Heart left ventricle (tissue), 13 donors: ENCODE results near the gene SCFD2.

Experiments used
- CTCF ChIP-seq, 12 donors: fragments of 200-600 bp; sonication (generic) in 4 of 12; IDR thresholded peaks; one replicate each; pipeline versions ENCODE4 v1.5.0 to v1.8.0; 2018 to 2022; ENCODE audit warnings: antibody characterized with exemption in 12 of 12, mild to moderate bottlenecking in 5 of 12
- POLR2A ChIP-seq, 2 donors: fragments of 450-650 bp; IDR thresholded peaks; one replicate each; pipeline ENCODE4 v1.6.1; 2017; ENCODE audit warnings: antibody characterized with exemption in 2 of 2, mild to moderate bottlenecking in 2 of 2, moderate library complexity in 2 of 2
- donor health status: ischemic (EF 13 %, LVEDD 7.1; RV severe dilation, severe dysfunction).
- donor health status: DM: no; HTN: yes; CAD: no.
- donor health status: DM: no; HTN: no; CAD: no.
- donor health status: ischemic (EF 25% LVEDD 6.9; RV normal size, moderate dysfunction).
- donor health status: ischemic (EF 25% LVEDD 5.7; RV mildly dilated, moderate dysfunction).
- donor health status: ischemic (EF 35%, LVEDD 5.7; RV mildly dilated, moderate dysfunction).
- donor health status: nonischemic (EF 11% LVEDD 7.7; RV severe dilation, severe dysfunction).
- donor health status: DM: yes; HTN: yes; CAD: no.
- donor health status: PGD.
- donor health status: ischemic (EF 29% LVEDD 5.4; RV normal size, mild dysfunction).
- donor health status: nonischemic (EF 23%, LVEDD 6.1; RV moderate dilation, normal function).

- TF ChIP-seq POLR2A (IDR thresholded peaks at IDR 0.05): no peak
- TF ChIP-seq CTCF (IDR thresholded peaks at IDR 0.05): no peak
Observed at GRCh38 chr4:53162969-53163368, 202.9 kb downstream of the SCFD2 start.
